SU-DHL-6 (cell line): ENCODE measurements around the gene FRY.

ENCODE experiments used
- H2AFZ ChIP-seq: fragments of 200-600 bp; sonication (generic); 2 replicates; pipeline ENCODE4 v1.6.1; 2014; ENCODE audit warnings: low read depth, mild to moderate bottlenecking, moderate library complexity, mixed read lengths, antibody characterized with exemption, low read length; ENCODE audit not compliant: severe bottlenecking
- H3F3A ChIP-seq: fragments of 200-600 bp; shearing (Covaris generic); 2 replicates; pipeline ENCODE4 v1.6.0; 2016; ENCODE audit warnings: antibody characterized with exemption, mild to moderate bottlenecking; ENCODE audit not compliant: insufficient read depth
- H3K27ac ChIP-seq: fragments of 200-600 bp; sonication (generic); 2 replicates; pipeline ENCODE4 v1.5.1; 2016; ENCODE audit warnings: low read depth, mild to moderate bottlenecking, low read length, moderate library complexity, mixed read lengths
- H3K27me3 ChIP-seq: fragments of 200-600 bp; sonication (generic), shearing (Covaris generic); 2 replicates; pipeline ENCODE4 v1.6.0; 2014; ENCODE audit warnings: mild to moderate bottlenecking, low read length
- H3K36me3 ChIP-seq: fragments of 200-600 bp; sonication (generic); 2 replicates; pipeline ENCODE4 v1.6.1; 2014; ENCODE audit warnings: mild to moderate bottlenecking, low read length, mixed read lengths
- H3K4me2 ChIP-seq: fragments of 300-600, 200-600 bp; shearing (Covaris generic), sonication (generic); 2 replicates; pipeline ENCODE4 v1.6.0; 2014; ENCODE audit warnings: low read length, low read depth, mild to moderate bottlenecking; ENCODE audit not compliant: poor library complexity, severe bottlenecking
- H3K4me3 ChIP-seq: fragments of 200-600 bp; sonication (generic); 2 replicates; pipeline ENCODE4 v1.5.1; 2014; ENCODE audit warnings: antibody characterized with exemption, low read length, mild to moderate bottlenecking, mixed read lengths; ENCODE audit not compliant: insufficient read depth, poor library complexity, severe bottlenecking
- H3K79me2 ChIP-seq: fragments of 200-600 bp; sonication (generic); 2 replicates; pipeline ENCODE4 v1.6.1; 2014; ENCODE audit warnings: mild to moderate bottlenecking, low read length, moderate library complexity; ENCODE audit not compliant: insufficient read depth
- H3K9ac ChIP-seq: fragments of 200-600 bp; sonication (generic); 2 replicates; pipeline ENCODE4 v1.7.0; 2014; ENCODE audit warnings: mild to moderate bottlenecking, low read length
- H3K9me2 ChIP-seq: fragments of 200-600 bp; sonication (generic); replicated peaks from 2 replicates; pipeline ENCODE4 v1.6.1; 2014; ENCODE audit warnings: low read length; ENCODE audit not compliant: insufficient read depth
- H3K9me3 ChIP-seq: fragments of 200-600 bp; sonication (generic); 2 replicates; pipeline ENCODE4 v1.6.1; 2014; ENCODE audit warnings: low read length, mixed read lengths; ENCODE audit not compliant: insufficient read depth
- H4K20me1 ChIP-seq: fragments of 200-600 bp; sonication (generic); 2 replicates; pipeline ENCODE4 v1.6.1; 2014; ENCODE audit warnings: low read depth, mild to moderate bottlenecking, antibody characterized with exemption, low read length, moderate library complexity, mixed read lengths
- CTCF ChIP-seq: fragments of 200-600 bp; sonication (generic); IDR thresholded peaks from one replicate; pipeline ENCODE4 v1.5.1; 2017; ENCODE audit warnings: antibody characterized with exemption, mild to moderate bottlenecking, low read length, moderate library complexity; ENCODE audit not compliant: insufficient read depth, poor library complexity, severe bottlenecking
- EZH2phosphoT487 ChIP-seq: fragments of 200-600 bp; sonication (generic), shearing (Covaris generic); conservative IDR thresholded peaks from 2 replicates; pipeline ENCODE4 v1.6.1; 2018; ENCODE audit warnings: mild to moderate bottlenecking, antibody characterized with exemption, low read length, moderate library complexity, mixed read lengths

Gene FRY

GRCh38 chr13:32115066-32115465 lies 83.5 kb downstream of the FRY start:
- H2AFZ ChIP-seq = peak overlapping the region; percentile 62
- H3K9me3 ChIP-seq = no peaks in the 10 kb centered on the region
- H3K9ac ChIP-seq = no peak overlapping the region
- H3F3A ChIP-seq = no peaks in the 10 kb centered on the region
- H3K27ac ChIP-seq = no peak overlapping the region
- H4K20me1 ChIP-seq = no peaks in the 10 kb centered on the region
- H3K4me3 ChIP-seq = no peak overlapping the region
- no peak for TF ChIP-seq CTCF
- TF ChIP-seq EZH2phosphoT487 = no peak
- H3K79me2 ChIP-seq = no peaks in the 10 kb centered on the region
- peak overlapping the region; percentile 25 for H3K4me2 ChIP-seq
- H3K9me2 ChIP-seq = no peaks in the 10 kb centered on the region
- H3K36me3 ChIP-seq = no peaks in the 10 kb centered on the region
- no peaks in the 10 kb centered on the region for H3K27me3 ChIP-seq

GRCh38 chr13:32116210-32116609 lies 84.6 kb downstream of the FRY start:
- Histone ChIP-seq H3K4me3 (no peak overlapping the region), H3K9me2 (no peaks in the 10 kb centered on the region), H3K9me3 (no peaks in the 10 kb centered on the region), H3K36me3 (no peaks in the 10 kb centered on the region), H2AFZ (peak overlapping the region; percentile 16), H3K27ac (peak overlapping the region; percentile 54; the same call in 1 of the 2 replicates), H3K4me2 (peak overlapping the region; percentile 25), H3K9ac (no peak overlapping the region), H3K79me2 (no peaks in the 10 kb centered on the region), H3F3A (no peaks in the 10 kb centered on the region), H4K20me1 (no peaks in the 10 kb centered on the region), H3K27me3 (no peaks in the 10 kb centered on the region)
- TF ChIP-seq CTCF (no peak), EZH2phosphoT487 (no peak)

GRCh38 chr13:32117001-32117400 lies 85.4 kb downstream of the FRY start:
- Histone ChIP-seq H4K20me1 (no peaks in the 10 kb centered on the region), H3K36me3 (no peaks in the 10 kb centered on the region), H3K27me3 (no peaks in the 10 kb centered on the region), H3K79me2 (no peaks in the 10 kb centered on the region), H3F3A (no peaks in the 10 kb centered on the region), H3K27ac (no peak overlapping the region; the same call in 1 of the 2 replicates), H3K9ac (no peak overlapping the region), H3K9me2 (no peaks in the 10 kb centered on the region), H2AFZ (no peak overlapping the region), H3K4me3 (no peak overlapping the region), H3K9me3 (no peaks in the 10 kb centered on the region), H3K4me2 (peak overlapping the region; percentile 25)
- TF ChIP-seq CTCF = no peak
- TF ChIP-seq EZH2phosphoT487 = no peak
